ENCODE results near the gene LCE3E. TPM values are rescaled to one million over a fixed set of nuclear protein-coding genes. Genes with fewer than 3 reads are reported as not detected.
"Not testable (repeated sequence)": the region's sequence is repeated elsewhere in the genome, so short reads cannot be mapped to it uniquely, and the experiment has no call there.

Gene LCE3E, protein sequence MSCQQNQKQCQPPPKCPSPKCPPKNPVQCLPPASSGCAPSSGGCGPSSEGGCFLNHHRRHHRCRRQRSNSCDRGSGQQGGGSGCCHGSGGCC
- polyA plus RNA-seq (ENCODE audit: insufficient read length in 4 of 4), result not detected

DNA sequence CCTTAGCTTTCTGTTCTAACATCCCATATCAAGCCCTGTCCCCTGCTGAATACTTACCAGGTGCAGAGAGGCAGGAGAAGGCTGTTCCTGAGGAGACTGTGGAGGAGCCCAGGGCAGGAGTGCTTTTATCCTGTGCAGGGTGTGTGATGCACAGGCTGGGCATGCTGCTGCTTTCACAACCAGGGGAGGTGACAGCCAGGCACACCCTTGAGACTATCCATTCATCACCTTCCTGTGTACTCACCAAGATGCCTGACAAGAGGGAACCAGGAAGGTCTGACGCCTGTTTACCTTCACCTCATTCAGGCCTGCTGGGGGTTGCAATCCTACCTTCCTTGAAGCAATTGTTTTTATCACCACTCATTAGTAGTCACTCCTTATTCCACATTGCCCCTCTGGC lies at the start of gene LCE3E:
TSS of gene LCE3E (minus strand) at position 100 of the 400 bp plus-strand sequence. CDS start 572 bp downstream, outside the sequence.
- no peak for DNase-seq (ENCODE audit: low read depth in 4 of 4, low spot score in 3 of 4)

GRCh38 chr1:152613511-152613910 lies 46.9 kb upstream of the LCE3E start, which contains the start of gene LCE3B:
LCE3B (plus strand) TSS chr1:152613811; CDS start chr1:152613811, 0 bp downstream.
- DNase-seq (ENCODE audit: low read depth in 4 of 4, low spot score in 3 of 4), result no peak

GRCh38 chr1:152599934-152600333 lies 33.4 kb upstream of the LCE3E start, which contains the start of gene LCE3C:
LCE3C (plus strand) TSS chr1:152600234; CDS start chr1:152600732, 498 bp downstream.
- DNase-seq (ENCODE audit: low read depth in 4 of 4, low spot score in 3 of 4), result no peak

- no peak for DNase-seq (ENCODE audit: low read depth in 4 of 4, low spot score in 3 of 4)
Measured at GRCh38 chr1:152596986-152597385, 30.4 kb upstream of the LCE3E start.

DNA sequence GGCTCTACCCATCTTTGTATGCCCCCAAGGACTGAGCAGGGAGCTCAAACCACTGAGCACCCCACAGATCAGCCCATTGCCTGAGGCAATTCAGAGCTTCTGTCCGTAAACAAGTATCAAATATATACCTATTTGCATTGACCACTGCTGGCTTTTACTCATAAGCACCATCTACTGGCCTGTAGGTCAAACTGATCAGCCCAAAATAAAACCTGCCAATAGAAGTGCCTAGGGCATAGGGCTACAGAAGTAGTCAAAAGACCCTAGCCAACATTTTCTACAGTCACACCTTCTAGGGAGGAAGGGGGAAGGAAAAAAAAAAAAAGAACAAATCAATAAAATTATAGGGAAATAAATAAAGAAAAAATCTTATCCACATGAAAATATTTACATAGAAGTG lies 19.0 kb upstream of the LCE3E start:
- DNase-seq (ENCODE audit: low read depth in 4 of 4, low spot score in 3 of 4), result no peak

DNA sequence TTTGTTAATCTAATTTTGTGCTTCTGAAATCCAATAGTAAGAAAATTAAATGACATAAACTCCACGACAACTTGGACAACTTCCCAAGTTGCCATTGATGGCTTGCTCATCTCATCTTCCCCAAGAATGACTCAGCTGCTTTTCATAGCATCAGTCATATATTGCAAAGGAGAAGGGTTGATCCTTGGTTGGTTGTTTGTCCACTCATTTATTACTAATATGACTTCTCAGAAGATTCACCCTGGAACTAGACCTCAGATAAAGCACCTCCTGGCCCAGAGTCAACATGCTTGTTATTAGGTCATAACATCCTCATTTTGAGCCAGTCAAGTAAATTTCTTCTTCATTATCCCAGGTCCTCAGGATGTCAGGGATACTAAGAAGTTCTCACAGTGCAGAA lies 16.1 kb upstream of the LCE3E start:
- no peak for DNase-seq (ENCODE audit: low read depth in 4 of 4, low spot score in 3 of 4)

DNA sequence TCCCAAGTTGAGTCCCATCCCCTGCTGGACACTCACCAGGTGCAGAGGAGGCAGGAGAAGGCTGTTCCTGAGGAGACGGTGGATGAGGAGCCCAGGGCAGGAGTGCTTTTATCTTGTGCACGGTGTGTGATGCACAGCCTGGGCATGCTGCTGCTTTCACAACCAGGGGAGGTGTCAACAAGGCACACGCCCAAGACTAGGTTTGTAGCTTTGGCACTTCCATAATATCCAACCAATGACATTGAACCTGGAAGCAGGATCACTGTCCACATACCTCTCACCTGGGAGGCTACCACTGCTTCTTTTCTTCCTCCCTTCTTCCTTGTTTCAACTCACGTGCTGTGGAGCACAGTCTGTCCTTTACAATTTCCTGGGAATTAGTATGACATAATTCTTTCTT lies 13.9 kb upstream of the LCE3E start, which contains the start of gene LCE3D:
TSS of gene LCE3D (minus strand) at position 84 of the 400 bp plus-strand sequence. CDS start 580 bp downstream, outside the sequence.
- no peak for DNase-seq (ENCODE audit: low read depth in 4 of 4, low spot score in 3 of 4)

DNA sequence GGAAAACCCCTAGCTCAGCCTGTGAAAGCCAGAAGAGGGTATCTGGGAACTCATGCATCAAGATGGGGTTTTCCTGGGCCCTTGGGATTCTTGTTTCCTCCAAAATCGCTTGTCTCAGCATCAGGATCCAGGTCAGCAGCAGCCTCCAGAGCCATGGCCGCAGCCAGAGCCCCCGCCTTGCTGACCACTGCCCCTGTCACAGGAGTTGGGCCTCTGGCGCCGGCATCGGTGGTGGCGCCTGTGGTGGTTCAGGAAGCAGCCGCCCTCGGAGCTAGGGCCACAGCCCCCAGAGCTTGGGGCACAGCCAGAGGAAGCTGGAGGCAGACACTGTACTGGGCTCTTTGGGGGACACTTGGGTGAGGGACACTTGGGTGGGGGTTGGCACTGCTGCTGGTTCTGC lies 12.9 kb upstream of the LCE3E start:
- not testable (repeated sequence) for DNase-seq (ENCODE audit: low read depth in 4 of 4, low spot score in 3 of 4)

GRCh38 chr1:152577168-152577567 lies 10.6 kb upstream of the LCE3E start:
- no peak for DNase-seq (ENCODE audit: low read depth in 4 of 4, low spot score in 3 of 4)

GRCh38 chr1:152565535-152566215 lies 905 bp downstream of the LCE3E start:
- DNase-seq (ENCODE audit: low read depth in 4 of 4, low spot score in 3 of 4), result no peak

GRCh38 chr1:152565115-152565514 lies 1.5 kb downstream of the LCE3E start:
- no peak for DNase-seq (ENCODE audit: low read depth in 4 of 4, low spot score in 3 of 4)

GRCh38 chr1:152548358-152548757 lies 18.2 kb downstream of the LCE3E start:
- DNase-seq (ENCODE audit: low read depth in 4 of 4, low spot score in 3 of 4), result not testable (repeated sequence)

DNA sequence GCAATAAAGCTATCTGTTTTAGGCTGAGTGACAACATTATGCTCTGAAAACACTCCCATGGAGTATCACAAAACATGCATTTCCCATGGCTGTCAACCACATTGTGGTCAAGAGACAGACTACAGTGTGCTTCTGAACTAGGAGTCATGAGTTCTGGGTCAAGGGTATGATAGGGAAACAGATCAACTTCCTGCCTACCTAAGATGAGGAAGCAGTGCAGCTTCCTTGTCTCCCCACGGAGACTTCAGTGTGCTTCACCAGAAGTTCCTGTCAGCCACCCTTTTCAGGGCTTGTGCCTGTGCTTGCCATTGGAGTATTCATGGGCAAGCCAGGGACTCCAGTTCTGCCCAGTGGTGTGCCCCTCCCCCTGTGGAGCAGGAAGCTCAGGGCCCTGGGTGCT lies 19.9 kb downstream of the LCE3E start:
- DNase-seq (ENCODE audit: low read depth in 4 of 4, low spot score in 3 of 4), result no peak

- no peak for DNase-seq (ENCODE audit: low read depth in 4 of 4, low spot score in 3 of 4)
Measured at GRCh38 chr1:152543820-152544219, 22.8 kb downstream of the LCE3E start.

GRCh38 chr1:152539901-152540300 lies 26.7 kb downstream of the LCE3E start:
- DNase-seq (ENCODE audit: low read depth in 4 of 4, low spot score in 3 of 4), result no peak

DNA sequence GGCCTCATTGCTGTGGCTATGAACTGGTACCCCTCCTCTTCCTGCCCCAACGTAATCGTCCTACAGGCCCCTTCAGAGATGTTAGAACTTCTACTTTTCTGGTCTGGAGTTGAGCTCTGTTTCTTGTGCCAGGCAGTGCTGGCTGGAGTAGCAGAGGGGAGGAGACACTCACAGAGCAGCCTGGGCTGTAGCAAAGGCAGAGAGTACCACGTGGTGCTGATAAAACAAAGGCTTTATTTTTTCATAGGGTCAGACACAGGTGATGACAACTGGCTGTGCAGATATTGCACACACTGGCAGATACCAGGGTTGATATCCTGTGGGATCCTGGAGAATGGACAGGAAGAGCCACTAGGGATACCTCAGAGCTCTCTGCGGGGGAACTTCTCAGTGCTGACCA lies 29.1 kb downstream of the LCE3E start:
- DNase-seq (ENCODE audit: low read depth in 4 of 4, low spot score in 3 of 4), result no peak

- DNase-seq (ENCODE audit: low read depth in 4 of 4, low spot score in 3 of 4), result no peak
Measured at GRCh38 chr1:152535774-152536173, 30.8 kb downstream of the LCE3E start.

GRCh38 chr1:152533327-152533938 lies 33.1 kb downstream of the LCE3E start:
- DNase-seq (ENCODE audit: low read depth in 4 of 4, low spot score in 3 of 4), result peak in 1 of 4 donors; percentile 15

GRCh38 chr1:152525080-152525641 lies 41.4 kb downstream of the LCE3E start:
- no peak for DNase-seq (ENCODE audit: low read depth in 4 of 4, low spot score in 3 of 4)

GRCh38 chr1:152520561-152521090 lies 46.0 kb downstream of the LCE3E start:
- no peak for DNase-seq (ENCODE audit: low read depth in 4 of 4, low spot score in 3 of 4)

GRCh38 chr1:152519851-152520250 lies 46.7 kb downstream of the LCE3E start:
- DNase-seq (ENCODE audit: low read depth in 4 of 4, low spot score in 3 of 4), result no peak

Data from right renal pelvis (tissue), 4 donors.